Activated T-cell treated with anti-CD3 and anti-CD28 coated beads for 4 hours (primary cell): Measurements from ENCODE around the gene BST1.

ENCODE experiments used
- DNase-seq: peaks from one replicate; pipeline ENCODE4 v3.0.0-alpha.2; 2020

BST1 gene

GRCh38 chr4:15677507-15677988, 25.3 kb upstream of the BST1 start:
- no peak for DNase-seq

GRCh38 chr4:15681067-15681371, 21.8 kb upstream of the BST1 start:
- DNase-seq: no peak

GRCh38 chr4:15681372-15682241, 21.3 kb upstream of the BST1 start, which contains the start of gene FAM200B:
Gene FAM200B (plus strand): TSS chr4:15681827. CDS start chr4:15686978, 5,151 bp downstream.
- peak; percentile 99 for DNase-seq

GRCh38 chr4:15682242-15683142, 20.4 kb upstream of the BST1 start:
- no peak for DNase-seq

GRCh38 chr4:15683143-15683495, 19.7 kb upstream of the BST1 start:
- DNase-seq: no peak

GRCh38 chr4:15684498-15684897, 18.4 kb upstream of the BST1 start:
- DNase-seq: no peak

GRCh38 chr4:15688051-15688450, 14.8 kb upstream of the BST1 start:
- no peak for DNase-seq

- no peak for DNase-seq
Observed at GRCh38 chr4:15689540-15689939, 13.3 kb upstream of the BST1 start.

GRCh38 chr4:15690020-15690809, 12.7 kb upstream of the BST1 start:
- no peak for DNase-seq

GRCh38 chr4:15691346-15692135, 11.3 kb upstream of the BST1 start:
- no peak for DNase-seq

- no peak for DNase-seq
Observed at GRCh38 chr4:15692602-15693001, 10.3 kb upstream of the BST1 start.

- no peak for DNase-seq
Observed at GRCh38 chr4:15694431-15694830, 8.4 kb upstream of the BST1 start.

- no peak for DNase-seq
Observed at GRCh38 chr4:15695240-15695699, 7.6 kb upstream of the BST1 start.

- no peak for DNase-seq
Observed at GRCh38 chr4:15695729-15696128, 7.1 kb upstream of the BST1 start.

GRCh38 chr4:15696866-15697265, 6.0 kb upstream of the BST1 start:
- DNase-seq: no peak

- DNase-seq: no peak
Observed at GRCh38 chr4:15703439-15703838, 574 bp downstream of the BST1 start.

- DNase-seq: no peak
Observed at GRCh38 chr4:15704129-15704528, 1.3 kb downstream of the BST1 start.

GRCh38 chr4:15706646-15707362, 3.9 kb downstream of the BST1 start:
- no peak for DNase-seq

GRCh38 chr4:15707363-15707715, 4.5 kb downstream of the BST1 start:
- DNase-seq: no peak

- no peak for DNase-seq
Observed at GRCh38 chr4:15711762-15712161, 8.9 kb downstream of the BST1 start.

- no peak for DNase-seq
Observed at GRCh38 chr4:15712214-15712613, 9.3 kb downstream of the BST1 start.

GRCh38 chr4:15714141-15714540, 11.3 kb downstream of the BST1 start:
- no peak for DNase-seq
